ENCODE data around the gene COL4A6.
A peak's percentile ranks its signal among the peaks of the same experiment; 100 is the strongest.

The COL4A6 gene

GRCh38 chrX:108148524-108148923 is 289.7 kb downstream of the COL4A6 start:
- DNase-seq: no peak

GRCh38 chrX:108138814-108139702 is 299.2 kb downstream of the COL4A6 start:
- no peak for DNase-seq

- no peak for DNase-seq
Observed at GRCh38 chrX:108134724-108135123, 303.5 kb downstream of the COL4A6 start.

GRCh38 chrX:108132876-108133275 is 305.3 kb downstream of the COL4A6 start:
- no peak for DNase-seq

- DNase-seq: no peak
Observed at GRCh38 chrX:108132034-108132433, 306.2 kb downstream of the COL4A6 start.

GRCh38 chrX:108131471-108131870 is 306.8 kb downstream of the COL4A6 start:
- no peak for DNase-seq

- DNase-seq: no peak
Observed at GRCh38 chrX:108130889-108131288, 307.3 kb downstream of the COL4A6 start.

GRCh38 chrX:108127152-108127551 is 311.1 kb downstream of the COL4A6 start:
- DNase-seq: no peak

GRCh38 chrX:108126661-108127060 is 311.6 kb downstream of the COL4A6 start:
- no peak for DNase-seq

GRCh38 chrX:108123591-108124366 is 314.4 kb downstream of the COL4A6 start:
- DNase-seq: no peak

GRCh38 chrX:108122748-108123147 is 315.5 kb downstream of the COL4A6 start:
- DNase-seq: peak; percentile 4

GRCh38 chrX:108121291-108121690 is 316.9 kb downstream of the COL4A6 start:
- DNase-seq: no peak

GRCh38 chrX:108117988-108118387 is 320.2 kb downstream of the COL4A6 start:
- DNase-seq: no peak

- no peak for DNase-seq
Observed at GRCh38 chrX:108114541-108114940, 323.7 kb downstream of the COL4A6 start.
